GM12873 (cell line): Measurements from ENCODE around the gene SMCR8.

ENCODE experiments used
- TF ChIP-seq, protein P1 (sequence below): IDR thresholded peaks from 2 replicates; pipeline ENCODE4 v1.5.1; 2012; ENCODE audit warnings: low read depth, mild to moderate bottlenecking, moderate library complexity, low read length, control low read depth; ENCODE audit not compliant: insufficient read depth; ENCODE audit errors: missing control alignments

Gene SMCR8

DNA sequence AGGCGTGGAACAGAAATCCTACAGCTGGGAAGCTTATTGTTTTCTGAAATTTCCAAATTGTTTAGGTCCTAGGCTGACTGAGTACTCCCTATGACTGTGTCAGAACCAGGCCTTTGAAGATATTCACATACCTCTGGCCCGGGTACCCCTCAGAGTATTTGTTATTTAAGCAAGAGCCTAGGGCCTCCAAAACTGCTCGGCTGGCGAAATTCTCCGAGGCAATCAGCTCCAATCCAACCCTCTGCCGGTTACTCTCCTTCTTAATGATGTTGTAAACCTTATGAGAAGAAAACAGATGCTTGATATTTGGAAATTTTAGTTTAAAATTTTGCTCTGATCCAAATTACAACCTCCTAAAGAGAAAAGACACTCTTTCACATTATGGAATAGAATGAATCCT, 38.4 kb downstream of the SMCR8 start:
- TF ChIP-seq, protein P1, sequence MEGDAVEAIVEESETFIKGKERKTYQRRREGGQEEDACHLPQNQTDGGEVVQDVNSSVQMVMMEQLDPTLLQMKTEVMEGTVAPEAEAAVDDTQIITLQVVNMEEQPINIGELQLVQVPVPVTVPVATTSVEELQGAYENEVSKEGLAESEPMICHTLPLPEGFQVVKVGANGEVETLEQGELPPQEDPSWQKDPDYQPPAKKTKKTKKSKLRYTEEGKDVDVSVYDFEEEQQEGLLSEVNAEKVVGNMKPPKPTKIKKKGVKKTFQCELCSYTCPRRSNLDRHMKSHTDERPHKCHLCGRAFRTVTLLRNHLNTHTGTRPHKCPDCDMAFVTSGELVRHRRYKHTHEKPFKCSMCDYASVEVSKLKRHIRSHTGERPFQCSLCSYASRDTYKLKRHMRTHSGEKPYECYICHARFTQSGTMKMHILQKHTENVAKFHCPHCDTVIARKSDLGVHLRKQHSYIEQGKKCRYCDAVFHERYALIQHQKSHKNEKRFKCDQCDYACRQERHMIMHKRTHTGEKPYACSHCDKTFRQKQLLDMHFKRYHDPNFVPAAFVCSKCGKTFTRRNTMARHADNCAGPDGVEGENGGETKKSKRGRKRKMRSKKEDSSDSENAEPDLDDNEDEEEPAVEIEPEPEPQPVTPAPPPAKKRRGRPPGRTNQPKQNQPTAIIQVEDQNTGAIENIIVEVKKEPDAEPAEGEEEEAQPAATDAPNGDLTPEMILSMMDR: no peak

DNA sequence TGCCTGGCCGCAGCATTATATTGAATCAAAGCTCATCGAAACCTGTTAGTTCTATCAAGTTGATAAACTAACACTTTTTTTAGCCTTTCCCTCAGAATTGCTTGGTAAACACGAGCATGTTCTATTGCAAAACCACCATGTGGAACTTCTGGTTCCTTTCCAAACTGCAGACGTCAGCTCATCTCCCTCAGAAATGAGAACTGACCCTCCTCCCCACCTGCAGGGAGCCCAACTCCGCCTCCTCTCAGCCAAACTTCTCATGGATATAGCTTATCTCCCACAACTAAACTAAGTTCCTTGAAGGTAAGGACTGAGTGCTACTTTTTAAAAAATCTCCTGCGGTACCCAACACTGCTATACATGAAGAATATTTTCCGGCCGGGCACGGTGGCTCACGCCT, 41.5 kb downstream of the SMCR8 start:
- TF ChIP-seq, protein P1: no peak

DNA sequence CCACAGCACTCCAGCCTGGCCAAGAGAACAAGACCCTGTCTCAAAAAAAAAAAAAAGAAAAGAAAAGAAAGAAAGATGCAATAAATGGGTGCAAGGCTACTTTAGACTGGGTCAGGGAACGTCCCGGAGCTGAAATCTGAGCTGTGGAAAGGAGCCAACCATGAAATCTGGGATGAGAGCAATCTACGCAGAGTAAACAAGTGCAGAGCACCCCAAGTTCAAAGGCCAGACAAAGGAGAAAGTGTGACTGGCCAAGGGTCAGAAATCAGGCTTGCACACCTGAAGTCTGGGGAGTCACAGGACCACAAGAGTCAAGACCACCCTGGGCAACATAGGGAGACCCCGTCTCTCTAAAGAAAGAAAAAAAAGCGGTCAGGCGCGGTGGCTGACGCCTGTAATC, 45.4 kb downstream of the SMCR8 start:
- TF ChIP-seq, protein P1: no peak

DNA sequence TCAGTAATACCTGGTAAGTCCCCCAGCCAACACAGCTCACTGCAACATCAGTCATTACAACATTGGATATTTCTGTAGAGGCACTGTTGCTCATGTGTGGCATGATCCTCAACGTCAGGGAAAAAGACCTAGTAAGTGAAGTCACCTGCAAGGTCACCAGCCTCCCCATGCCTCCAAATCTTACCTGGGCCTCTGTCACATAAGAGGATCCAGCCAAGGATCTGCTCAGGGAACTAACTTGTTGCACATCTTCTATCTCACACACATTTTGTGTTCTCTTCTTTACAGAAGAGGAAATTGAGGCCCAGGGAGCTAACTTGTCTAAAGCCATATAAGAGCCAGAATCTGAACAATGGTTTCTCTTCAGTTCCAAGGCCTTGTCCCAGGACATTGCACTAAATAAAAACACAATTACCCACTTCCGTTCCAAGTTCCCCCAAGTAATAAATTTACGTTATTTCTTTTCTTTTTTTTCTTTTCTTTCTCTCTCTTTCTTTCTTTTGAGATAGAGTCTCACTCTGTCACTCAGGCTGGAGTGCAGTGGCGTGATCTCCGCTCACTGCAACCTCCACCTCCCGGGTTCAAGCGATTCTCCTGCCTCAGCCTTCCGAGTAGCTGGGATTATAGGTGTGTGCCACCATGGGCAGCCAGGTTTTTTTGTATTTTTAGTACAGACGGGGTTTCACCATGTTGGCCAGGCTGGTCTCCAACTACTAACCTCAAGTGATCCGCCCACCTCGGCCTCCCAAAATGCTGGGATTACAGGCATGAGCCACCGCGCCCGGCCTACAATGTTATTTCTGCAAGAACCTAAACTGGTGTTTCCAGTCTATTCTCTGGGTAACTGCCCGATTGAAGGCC, 47.0 kb downstream of the SMCR8 start:
- TF ChIP-seq, protein P1: no peak

DNA sequence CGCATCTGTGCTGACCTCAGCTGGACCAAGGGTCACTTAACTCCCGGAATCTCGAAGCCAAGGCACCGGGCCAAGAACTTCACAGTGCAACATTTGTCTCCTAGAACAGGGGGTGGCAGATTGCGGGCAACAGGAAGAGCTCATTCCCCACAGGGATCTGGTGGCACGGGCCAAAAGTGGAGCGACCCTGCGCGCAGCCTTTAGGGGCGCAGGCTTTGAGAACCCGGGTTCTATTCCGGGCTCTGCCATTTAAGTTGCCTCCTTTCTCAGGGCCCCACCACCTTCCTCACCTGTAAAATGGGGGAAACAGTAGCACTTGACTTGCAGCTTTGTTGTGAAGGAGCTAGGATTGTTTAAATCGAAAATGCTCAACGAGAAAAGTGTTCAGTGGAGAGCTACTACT, 47.6 kb downstream of the SMCR8 start:
- TF ChIP-seq, protein P1: peak; percentile 33

DNA sequence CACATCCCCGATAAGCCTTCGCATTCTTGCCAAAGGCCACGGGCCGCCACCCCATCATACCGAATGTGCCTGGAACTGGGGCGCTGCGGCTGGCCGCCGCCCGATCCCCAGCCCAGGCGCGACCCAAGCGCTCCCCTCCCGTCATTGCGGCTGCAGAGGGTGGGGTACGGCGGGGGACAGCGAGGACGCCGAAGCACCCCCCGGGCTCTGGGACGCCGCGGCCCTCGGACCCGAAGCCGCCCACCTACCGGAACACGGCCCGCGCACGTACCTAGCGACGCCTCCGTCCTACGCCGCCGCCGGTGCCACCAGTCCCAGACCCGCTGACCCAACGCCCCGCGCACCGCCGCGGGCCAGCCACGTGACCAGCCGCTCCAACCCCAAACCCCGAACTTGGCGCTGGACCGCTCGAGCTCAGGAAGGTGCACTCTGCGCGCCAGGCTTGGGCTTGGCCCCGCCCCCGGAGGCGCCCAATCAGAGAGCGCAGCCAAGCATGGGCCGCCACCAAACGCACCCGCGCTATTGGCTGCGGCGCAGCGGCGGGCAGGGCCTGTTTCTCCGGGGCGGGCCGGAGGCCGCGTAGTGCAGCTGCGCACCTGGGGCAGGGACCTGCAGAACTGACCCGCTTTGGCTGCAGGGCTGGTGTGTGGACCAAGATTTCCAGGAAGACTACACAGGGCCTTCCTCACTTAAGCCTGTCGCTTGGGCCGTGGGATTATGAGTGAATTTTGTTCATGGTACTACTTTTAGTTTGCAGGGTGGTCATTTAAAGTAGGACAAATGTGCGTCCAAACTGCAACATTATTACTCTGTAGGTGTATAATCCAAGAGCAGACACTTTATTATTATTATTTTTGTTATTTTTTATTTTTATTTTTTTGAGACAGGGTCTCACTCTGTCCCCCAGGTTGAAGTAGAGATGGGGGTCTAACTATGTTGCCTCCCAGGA, 48.3 kb downstream of the SMCR8 start, which contains the start of gene SHMT1:
SHMT1 (minus strand) TSS at position 450 of the 949 bp plus-strand sequence. CDS start 7,569 bp downstream, outside the sequence.
- TF ChIP-seq, protein P1: no peak

DNA sequence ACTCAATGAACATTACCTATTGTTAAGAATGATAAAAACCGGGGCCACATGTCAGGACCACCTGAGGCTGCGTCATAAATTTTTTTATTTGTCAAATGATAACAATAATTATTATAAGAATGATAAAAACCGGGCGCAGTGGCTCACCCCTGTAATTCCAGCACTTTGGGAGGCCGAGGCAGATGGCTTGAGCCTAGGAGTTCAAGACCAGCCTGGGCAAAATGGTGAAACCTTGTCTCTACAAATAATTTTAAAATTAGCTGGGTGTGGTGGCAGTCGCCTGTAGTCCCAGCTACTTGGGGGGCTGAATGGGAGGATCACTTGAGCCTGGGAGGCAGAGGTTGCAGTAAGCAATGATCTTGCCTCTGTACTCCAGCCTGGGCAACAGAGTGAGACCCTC, 49.1 kb downstream of the SMCR8 start:
- TF ChIP-seq, protein P1: no peak
